RKO (cell line): ENCODE data around the gene FRMD3.

Experiments
- DNase-seq: peaks from one replicate; pipeline ENCODE4 v3.0.0-alpha.2; 2016; ENCODE audit warnings: low spot score

The FRMD3 gene

DNA sequence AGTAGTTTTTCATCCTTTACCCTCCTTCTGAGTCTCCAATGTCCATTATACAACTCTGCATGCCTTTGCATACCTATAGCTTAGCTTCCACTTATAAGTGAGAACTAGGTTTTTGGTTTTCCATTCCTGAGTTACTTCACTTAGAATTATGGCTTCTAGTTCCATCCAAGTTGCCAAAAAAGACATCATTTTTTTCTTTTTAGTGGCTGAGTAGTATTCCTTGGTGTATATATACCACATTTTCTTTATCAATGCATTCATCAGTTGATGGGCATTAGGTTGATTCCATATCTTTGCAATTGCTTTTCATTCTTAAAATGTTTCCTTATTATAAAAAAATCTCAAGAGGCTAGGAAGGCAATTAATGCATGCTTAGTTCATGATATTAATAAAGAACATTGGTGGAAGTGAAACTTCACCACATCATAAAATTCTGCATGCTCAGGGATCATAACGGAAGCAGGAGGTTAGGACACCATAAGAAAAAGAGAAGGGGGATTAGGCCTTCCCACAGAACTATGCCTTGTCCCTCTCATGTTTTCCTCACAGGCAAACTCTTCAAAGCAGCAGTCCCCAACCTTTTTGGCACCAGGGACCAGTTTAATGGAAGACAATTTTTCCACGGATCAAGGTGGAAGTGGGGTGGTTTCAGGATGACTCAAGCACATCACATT lies 105.2 kb downstream of the FRMD3 start:
- no peak for DNase-seq

DNA sequence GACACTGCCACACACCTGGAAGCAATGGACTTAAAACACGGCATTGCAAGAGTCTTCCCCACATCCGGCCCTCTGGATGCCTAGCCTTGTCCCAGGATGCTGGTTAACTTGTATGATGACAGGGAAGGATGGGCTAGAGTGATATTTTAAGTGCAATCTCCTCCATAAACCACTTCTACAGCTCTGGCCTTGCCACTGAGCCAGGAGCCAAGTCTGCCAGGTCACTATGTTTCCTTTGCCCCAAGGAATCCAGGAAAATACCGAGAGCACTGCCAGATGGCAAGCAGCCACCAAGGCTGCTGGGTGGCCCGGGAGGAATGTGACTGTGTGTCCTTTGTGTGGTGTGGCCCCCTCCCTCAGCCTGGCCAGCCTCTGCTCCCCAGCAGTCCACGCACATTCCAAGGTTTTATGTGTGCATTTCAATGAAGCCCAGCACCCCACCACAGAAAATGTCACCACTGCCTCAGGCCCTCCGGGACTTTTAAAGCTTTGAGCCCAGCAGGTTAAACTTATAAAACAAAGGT lies 106.0 kb downstream of the FRMD3 start:
- DNase-seq, result no peak

DNA sequence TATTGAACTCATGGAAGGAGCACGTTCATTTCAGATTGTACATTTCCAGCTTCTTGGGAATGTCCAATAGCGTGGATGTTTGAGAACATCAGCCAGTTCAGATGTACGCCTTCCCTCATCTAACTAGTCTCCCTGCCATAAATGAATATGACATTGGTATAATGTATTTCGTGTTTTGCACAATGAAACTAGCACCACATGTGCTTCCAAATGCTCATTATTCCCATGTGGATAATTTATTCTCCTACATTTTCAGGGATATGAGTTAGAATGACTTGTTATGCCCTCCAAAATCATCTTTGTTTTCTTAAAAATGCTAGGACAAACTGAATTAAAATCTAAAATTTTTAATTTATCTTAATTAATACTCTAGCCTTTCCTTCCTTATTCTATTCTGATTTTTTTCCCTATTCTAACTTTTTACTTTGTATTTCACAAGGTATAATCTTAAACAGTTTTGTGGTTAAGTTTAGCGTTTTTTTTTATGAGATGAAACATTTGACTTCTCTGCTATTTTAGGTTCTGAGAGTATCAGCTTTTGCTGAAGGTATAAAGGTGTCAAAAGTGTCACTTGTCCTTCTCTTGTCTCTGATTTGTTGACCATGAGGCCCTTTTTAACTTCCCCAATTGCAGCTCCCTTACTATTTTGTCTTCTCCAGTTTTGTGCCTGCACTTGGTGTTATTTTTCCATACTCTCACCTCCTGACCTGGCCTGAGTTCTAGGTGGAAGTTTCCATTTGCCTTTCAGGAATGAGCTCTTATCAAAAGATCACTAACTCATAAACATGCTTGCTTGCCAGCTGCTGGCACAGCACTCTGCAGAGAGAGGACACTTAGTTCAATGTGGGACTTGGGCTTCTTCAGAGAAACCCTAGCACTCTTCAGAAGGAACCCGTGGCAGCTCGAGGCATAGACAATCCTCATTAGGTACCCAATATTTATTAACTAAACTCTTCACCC lies 106.8 kb downstream of the FRMD3 start:
- DNase-seq, result no peak

DNA sequence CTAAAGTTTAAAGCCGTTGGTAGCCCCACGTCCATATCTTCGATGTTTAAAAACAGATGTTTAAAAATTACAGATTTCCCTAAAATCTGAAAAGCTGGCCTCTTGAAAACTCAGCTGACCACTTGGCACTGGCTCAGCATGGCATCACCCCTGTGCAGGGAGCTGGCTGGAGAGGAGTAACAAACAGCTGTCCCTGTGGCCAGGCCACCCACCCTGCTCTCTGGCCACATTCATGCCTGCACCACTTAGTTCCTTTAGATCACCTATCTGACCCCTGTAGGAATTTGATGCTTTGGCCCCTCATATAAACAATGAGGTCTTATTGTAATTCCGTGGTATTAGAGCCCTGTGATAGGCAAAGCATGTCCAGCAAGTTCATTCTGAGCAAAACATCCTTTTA lies 107.5 kb downstream of the FRMD3 start:
- no peak for DNase-seq

DNA sequence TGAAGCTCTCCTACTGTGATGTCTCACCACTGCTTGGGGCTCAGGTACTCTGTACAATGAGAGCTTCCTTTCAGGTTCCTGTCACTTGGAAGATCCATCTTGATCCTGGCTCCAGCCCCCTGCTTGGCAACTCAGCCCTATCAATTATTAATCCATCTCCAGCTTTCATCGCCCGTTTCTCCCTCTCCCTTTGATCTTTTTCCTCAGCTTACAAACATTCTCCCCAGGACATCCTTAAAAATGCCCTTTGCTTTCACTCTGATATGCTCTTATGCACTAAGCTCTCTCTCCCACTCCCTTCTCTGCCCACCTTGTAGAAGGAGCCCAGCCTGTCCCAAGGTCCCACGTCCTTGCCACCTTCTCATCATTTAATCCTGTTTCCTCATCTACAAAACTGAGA lies 109.0 kb downstream of the FRMD3 start:
- no peak for DNase-seq

DNA sequence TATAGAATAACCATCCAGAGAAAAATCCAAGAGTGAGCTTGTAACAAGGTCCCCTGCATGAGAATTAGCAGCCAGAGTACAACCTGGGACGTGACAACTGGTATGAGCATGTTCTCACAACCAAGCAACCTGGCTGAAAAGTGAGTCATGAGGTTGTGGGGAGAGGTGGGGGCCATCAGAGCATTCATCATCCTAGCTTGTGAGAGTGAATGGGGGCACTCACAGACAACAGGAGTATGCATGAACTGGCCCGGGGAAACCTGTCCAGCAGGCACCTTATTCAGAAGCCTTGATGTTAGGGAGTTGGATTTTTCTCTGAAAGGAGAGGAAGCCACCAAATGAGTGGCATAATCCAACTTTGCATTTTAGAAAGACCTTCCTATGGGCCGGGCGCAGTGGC lies 113.0 kb downstream of the FRMD3 start:
- no peak for DNase-seq

DNA sequence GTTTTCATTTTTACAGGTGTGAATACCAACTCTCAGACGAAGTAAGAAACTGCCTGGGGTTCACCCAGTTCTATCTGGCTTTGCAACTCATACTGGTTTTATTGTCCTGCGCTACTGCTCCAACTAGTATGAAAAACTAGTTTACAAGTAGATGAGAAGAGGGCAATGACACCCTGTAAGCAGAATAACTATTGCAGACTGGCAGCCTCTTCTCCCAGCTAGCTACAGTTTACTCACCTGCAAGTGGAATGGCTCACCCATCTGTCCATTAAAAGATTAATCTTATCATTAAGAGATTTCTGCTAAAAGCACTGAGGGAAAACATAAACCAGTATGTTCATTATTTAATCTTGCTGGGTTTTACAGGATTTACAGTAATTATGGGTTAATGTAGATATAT lies 113.4 kb downstream of the FRMD3 start:
- DNase-seq, result no peak

DNA sequence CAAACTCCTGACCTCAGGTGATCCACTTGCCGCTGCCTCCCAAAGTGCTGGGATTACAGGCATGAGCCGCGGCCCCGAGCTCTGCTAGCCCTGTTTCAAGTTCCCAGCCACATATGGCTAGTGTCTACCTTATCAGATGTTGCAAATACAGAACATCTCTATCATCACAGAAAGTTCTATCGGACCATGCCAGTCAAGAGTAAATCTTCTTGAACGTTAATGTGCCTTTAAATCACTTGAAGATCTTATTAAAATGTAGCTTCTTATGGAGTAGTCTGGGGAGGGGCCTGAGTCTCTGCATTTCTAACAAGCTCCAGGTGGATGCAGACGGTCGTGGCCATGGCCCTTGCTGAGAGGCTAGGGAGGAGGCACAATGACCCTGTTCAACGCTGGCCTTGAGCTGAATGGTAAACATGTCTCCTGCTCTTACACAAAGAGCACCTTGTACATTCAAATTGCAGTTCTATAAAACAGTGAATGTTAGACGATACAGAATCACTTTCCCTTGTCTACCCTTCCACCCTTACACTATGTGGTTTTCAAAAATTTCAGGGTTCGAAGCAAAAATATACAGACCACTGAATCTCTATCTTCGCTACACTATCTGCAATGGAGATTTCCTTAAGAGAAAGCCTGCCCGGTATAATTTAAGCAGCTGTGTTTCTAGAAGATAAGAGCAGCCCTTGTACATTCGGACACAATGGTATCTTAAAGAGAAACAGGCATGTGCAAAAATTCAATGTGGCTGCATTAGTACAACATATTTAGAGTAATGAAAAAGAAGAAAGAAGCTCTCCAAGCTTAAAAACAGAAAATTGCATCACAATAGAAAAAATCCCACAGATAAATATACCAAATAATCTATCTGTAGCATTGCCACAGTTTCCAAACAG lies 114.1 kb downstream of the FRMD3 start:
- DNase-seq, result no peak

DNA sequence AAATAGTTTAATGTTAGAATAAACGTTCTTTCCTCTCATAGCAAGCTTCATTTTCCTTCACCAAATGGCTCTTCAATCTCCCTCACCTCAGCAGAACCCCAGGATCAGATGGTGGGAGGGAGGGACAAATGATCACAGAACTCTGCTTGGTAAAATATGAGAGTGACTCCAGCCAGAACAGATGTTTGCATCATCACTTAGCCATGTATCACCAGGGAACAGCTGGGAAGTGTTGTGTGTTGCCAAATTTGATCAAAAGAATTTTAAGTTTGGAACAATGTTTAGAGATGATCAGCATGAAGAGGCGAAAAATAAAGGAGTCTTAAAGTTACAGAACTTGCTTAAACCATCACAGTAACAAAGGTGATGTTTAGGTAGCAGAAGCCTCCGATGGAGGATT lies 115.7 kb downstream of the FRMD3 start:
- no peak for DNase-seq

DNA sequence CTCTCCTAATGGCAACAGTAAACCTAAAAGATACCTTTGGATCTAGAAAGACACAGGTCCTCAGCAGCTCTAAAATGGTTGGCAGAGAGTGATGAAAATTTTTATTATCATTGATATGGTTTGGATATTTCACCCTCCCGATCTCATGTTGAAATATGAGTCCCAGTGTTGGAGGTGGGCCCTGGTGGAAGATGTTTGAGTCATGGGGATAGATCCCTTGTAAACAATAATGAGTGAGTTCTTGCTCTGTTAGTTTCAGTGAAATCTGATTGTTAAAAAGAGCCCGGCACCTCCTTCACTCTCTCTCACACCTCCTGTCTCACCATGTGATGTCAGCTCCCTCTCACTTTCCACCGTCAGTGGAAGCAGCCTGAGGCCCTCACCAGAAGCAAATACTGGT lies 117.7 kb downstream of the FRMD3 start:
- DNase-seq, result no peak

DNA sequence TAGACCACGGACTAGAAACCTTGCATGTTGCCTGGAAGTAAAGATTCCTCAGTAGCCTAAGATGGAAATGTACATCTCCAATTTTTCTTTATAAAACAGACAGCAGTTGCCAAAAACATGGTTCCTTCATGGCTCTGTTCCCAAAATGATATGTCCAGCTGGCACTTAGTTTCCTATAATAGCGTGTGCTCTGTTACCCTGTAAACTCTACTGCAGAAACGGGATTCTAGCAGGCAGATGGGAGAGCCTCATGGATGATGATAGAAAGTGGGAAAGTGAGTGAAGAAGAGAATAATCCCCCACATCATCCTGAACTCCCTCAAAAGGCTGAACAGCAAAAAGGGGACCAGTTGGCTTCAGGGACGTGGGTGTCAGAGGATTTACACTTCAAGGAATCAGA lies 118.2 kb downstream of the FRMD3 start:
- no peak for DNase-seq

DNA sequence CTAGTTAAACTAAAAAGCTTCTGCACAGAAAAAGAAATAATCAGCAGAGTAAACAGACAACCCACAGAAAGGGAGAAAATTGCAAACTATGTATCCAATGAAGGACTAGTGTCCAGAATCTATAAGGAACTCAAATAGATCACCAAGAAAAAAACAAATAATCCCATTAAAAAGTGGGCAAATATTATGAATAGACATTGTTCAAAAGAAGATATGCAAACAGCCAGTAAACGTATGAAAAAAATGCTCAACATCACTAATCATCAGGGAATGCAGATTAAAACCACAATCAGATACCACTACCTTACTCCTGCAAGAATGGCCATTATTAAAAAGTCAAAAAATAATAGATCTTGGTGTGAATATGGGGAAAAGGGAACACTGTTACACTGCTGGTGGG lies 119.9 kb downstream of the FRMD3 start:
- no peak for DNase-seq

DNA sequence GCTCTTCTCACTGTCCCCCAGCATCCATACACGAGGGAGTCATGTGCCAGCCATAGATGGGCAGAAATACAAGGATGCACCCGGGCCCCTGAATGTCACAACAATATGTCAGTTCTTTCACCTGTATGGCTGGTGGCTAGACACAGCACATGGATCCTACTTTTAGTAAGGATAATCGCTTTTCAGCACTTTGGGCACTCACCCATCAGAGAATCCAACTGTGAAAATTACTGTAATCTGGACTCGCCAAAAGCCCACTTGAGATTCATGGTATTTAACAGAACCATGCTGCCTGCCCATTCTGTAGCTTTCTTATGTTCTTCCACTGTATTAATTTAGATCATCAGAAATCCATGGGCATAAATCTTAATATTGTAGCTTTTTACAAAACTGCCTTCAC lies 124.8 kb downstream of the FRMD3 start:
- no peak for DNase-seq

DNA sequence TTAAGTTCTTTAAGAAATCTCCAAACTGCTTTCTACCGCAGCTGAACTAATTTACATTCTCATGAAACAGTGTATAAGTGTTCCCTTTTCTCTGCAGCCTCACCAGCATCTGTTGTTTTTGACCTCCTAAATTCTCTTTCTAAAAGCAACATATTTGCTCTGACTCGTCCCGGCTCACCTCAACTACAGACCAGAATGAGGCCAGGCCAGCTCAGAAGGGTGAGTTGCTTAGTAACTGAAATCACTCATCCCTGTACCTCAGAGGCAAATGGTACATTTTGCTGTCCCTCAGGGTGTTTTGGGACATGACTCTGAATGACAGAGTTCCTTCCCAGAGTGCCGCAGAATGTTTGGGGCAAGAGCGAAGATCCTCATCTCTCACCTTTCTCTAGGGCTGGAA lies 127.5 kb downstream of the FRMD3 start:
- no peak for DNase-seq

DNA sequence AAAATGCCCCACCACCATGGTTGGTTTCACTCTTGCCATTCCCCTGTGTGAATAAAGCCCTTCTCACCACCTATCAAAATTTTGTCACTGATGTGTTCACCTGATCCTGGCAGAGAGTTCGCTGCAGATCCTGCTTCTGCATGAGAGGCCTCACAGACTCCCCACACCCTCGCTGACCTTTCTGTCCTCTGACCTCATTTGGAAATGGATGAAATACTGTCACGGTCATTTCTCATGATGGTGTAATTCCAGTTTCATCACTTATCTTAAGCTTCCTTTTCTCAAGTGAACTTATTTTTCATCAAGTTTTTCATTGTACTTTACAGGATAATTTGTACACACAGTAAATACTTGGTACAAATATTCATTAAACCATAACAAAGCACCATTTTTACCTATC lies 131.3 kb downstream of the FRMD3 start:
- no peak for DNase-seq

DNA sequence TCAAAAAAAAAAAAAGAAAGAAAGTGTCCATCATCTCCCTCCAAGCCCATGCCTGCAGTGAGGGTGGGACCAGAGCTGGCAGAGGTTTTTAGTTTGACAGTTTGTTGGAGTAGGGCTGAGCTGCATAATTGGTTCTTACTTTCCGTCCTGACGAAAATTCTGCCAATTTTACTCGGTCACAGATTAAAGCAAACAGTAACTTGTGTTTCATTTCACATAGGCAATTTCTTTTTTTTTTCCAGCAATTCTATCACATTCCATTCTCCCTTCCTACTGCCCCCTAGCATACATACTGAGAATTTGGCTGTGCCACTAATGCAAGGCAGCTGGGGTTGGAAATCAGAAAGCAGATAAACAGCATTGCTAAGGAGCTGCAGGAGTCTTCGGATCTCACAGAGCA lies 132.4 kb downstream of the FRMD3 start:
- no peak for DNase-seq

DNA sequence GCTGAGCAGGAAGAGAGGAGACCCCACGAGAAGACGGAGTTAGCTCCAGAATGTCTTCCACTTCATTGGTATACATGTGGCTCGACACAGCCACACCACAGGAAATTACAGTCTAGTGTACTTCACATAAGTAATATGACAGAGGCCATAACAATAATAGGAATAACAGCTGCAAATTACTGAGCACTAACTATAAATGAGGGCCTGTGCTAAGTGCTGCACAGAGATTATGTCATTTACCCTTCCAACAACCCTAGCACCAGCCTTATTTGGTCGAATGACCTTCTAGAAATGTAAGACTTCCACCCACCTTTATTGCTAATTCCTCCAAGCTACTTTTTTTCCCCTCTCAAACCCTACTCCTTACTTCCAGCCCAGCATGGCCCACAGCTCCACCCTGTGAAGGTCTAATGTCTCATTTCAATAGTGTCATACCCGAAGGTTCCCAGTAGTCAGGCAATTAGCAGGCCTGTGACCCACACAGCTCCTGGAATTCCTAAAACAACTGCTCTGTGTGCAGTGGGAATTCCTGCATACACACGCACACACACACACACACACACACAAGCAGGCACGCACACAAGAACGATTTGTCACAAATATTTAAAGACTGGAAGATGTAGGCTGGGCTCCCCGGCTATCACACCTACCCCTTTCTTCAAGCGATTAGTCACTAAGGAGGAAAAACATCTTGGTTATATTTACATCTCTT lies 134.5 kb downstream of the FRMD3 start:
- DNase-seq, result no peak

DNA sequence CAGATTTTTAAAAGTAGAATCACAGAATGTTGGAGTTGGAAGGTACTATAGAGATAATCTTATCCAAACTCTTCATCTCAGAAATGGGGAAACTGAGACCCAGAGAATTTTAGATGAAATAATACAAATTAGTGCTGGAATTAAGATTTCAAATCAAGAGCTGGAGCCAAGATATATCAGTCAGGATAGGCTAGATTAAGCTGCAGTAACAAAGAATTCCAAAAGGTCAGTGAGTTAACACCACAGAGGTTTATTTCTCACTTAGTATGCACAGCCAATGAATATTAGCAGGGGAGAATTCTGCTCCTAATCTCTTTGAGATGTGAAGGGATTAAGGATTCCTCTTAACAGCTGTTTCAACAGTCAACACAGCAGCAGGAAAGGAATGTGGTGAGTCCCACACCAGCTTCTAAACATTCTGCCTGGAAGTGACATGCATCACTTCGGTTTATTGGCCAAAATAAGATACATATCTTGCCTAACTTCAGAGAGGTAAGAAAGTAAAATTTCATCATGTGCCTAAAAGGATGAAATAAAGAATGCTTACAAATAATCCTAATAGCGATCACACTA lies 136.8 kb downstream of the FRMD3 start:
- no peak for DNase-seq

DNA sequence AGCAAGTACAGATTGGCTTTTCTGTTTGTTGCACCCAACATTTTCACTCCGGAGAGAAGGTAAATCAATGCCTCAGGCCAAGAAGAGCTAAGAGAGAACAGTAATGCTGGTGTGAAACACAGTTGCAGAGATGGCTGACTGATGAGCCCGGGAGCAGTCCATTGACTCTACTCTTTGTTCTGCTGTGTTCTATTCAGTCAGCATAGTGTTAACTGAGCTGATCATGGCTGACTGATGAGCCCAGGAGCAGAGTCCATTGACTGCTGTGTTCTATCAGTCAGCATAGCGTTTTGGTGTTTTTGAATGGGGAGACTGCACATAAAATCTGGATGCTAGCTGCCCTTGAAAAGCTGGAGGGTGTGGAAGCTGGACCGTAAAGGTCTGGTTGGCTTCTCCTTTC lies 141.4 kb downstream of the FRMD3 start:
- DNase-seq, result no peak

DNA sequence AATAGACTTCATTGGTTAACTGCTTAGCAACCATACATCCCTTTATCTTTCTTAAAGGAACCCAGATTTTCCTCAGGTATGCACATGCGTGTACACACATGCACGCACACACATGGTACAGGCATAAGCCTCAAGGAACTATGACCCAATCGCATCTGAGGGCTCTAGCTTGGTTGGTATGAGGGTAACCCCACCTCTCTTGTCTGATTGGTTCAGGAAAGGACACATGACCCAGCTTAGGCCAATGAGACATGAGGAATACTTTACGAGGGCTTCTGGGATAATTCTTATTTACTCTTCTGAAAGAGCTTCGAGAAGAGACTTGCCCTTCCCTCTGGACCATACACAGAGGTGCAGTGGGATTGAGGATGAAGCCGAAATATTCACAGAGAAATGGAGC lies 141.9 kb downstream of the FRMD3 start:
- DNase-seq, result no peak

DNA sequence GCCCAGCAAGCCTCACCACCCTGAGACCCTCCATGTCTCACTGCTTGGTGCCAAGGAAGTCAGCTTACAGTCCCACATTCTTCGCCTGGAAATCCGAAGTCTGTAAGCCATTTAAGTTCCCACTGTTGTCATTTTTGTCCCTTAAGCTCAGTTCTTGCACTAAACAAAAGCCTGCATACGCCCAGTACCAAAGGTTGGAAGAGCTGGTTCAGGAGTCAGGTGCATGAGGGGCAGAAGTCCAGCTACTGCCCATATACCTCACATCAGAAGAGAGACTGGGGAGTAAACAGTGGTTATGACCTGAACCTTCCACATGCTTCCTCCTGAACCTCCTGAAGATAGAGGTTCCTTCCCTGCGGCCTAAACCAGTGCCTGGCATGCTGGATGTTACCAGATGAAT lies 146.0 kb downstream of the FRMD3 start:
- DNase-seq, result no peak
